ENCODE results near the gene EIF1B. TPM values are rescaled to one million over a fixed set of nuclear protein-coding genes. Genes with fewer than 3 reads are reported as not detected.
A peak's percentile ranks its signal among the peaks of the same experiment; 100 is the strongest.

The EIF1B gene
- total RNA-seq, 1 donor from 2014 or later, result 10.4 TPM

DNA sequence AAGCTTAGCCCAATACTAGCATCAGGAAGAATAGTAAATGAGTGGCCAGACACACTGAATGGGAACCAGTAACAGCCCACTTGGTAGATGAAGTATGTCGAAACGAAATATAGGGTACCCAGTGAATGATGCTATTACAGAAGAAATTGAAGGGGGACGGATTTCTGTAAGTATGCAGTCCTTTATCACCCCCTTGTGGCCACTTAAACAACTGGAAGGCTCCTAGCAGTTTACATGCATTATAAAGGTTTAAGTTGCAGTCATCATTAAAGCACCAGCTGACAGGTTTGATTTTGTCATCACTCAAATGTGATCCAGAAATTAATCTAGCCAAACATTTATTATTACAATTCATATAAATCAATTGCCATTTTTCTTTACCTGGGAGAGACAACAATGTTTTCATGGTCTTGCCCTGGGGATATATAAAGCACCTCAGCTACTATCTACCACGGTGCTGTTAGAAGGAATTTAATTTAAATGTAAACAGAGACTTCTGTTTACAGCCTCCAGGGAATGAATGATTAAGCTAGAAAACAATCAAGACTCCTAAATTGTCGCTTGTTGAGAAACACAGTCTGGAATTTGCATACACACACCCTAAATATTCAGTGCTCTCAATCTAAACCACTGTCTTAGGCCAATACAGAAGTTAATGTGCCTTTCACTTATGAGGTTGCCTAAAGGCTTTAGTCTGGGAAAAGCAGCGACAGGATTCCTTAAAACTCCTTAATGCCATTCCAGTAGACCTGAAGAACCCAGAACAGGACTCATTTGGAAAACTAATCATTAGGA is 7.8 kb downstream of the EIF1B start:
- TF ChIP-seq, protein P1, sequence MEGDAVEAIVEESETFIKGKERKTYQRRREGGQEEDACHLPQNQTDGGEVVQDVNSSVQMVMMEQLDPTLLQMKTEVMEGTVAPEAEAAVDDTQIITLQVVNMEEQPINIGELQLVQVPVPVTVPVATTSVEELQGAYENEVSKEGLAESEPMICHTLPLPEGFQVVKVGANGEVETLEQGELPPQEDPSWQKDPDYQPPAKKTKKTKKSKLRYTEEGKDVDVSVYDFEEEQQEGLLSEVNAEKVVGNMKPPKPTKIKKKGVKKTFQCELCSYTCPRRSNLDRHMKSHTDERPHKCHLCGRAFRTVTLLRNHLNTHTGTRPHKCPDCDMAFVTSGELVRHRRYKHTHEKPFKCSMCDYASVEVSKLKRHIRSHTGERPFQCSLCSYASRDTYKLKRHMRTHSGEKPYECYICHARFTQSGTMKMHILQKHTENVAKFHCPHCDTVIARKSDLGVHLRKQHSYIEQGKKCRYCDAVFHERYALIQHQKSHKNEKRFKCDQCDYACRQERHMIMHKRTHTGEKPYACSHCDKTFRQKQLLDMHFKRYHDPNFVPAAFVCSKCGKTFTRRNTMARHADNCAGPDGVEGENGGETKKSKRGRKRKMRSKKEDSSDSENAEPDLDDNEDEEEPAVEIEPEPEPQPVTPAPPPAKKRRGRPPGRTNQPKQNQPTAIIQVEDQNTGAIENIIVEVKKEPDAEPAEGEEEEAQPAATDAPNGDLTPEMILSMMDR (conservative IDR thresholded peaks at IDR 0.05; ENCODE audit: low read depth, low read length), result peak; percentile 88
- DNase-seq (ENCODE audit: low read depth), result no peak
- no peak overlapping the region for H3K4me3 ChIP-seq (ENCODE audit: low read depth, low read length)

DNA sequence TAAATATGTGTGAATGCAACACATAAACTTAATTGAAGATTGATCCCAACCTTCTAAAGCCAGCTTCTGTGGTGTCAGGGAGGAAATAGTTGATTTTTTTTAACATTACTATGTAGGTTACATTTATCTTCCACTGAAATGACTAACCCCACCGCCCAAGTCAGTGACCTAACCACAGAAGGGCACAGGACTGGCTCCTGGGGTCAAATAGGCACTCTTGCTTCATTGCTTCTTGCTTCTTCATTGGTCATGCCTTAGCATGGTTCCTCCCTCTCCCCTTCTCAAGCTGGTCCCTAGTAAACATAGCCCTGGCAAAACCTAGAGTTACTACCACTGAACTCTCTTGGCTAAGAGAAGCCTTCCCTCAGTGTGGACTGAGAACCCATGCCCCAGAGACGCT is 12.3 kb downstream of the EIF1B start:
- TF ChIP-seq, protein P1 (conservative IDR thresholded peaks at IDR 0.05; ENCODE audit: low read depth, low read length), result no peak
- H3K4me3 ChIP-seq (ENCODE audit: low read depth, low read length), result no peak overlapping the region
- no peak for DNase-seq (ENCODE audit: low read depth)

DNA sequence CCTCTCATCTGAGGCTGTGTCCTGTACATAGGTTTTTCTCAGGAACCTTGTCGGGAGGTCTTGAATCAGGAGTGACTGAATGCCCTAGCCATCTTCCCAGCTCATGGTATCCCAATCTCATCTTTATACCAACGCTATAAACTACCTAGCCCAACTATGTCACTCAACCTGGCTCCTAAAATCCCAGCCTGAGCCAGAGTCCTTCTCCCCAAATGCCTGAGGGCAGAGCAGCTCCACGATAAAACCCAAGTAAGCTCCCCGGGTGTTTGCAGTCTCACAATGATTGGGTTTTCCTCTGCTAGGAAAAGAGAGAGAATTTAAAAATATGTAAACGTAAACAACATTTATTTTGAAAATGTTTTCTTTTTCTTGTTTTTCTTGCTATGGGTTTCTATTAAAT is 14.4 kb downstream of the EIF1B start:
- DNase-seq (ENCODE audit: low read depth), result no peak
- TF ChIP-seq, protein P1 (conservative IDR thresholded peaks at IDR 0.05; ENCODE audit: low read depth, low read length), result no peak
- H3K4me3 ChIP-seq (ENCODE audit: low read depth, low read length), result no peak overlapping the region

- H3K4me3 ChIP-seq (ENCODE audit: low read depth, low read length), result no peak overlapping the region
- no peak for DNase-seq (ENCODE audit: low read depth)
- TF ChIP-seq, protein P1 (conservative IDR thresholded peaks at IDR 0.05; ENCODE audit: low read depth, low read length), result no peak
These were observed 15.1 kb downstream of the EIF1B start for GRCh38 chr3:40324621-40325020.

DNA sequence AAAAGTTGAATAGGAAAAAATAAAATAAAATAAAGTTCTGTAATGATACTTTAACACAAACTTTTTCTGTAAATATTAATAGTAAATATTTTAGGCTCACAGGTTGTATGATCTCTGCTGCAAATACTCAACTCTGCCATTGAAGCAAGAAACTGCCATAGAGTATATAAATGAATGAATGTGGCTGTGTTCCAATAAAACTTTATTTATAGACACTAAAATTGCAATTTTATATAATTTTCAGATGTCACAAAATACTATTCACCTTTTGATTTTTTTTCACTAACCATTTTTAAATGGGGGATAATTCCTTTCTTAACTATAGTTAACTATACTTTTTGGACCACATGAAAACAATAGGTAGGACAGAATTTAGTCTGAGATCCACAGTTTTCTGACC is 16.0 kb downstream of the EIF1B start:
- no peak for DNase-seq (ENCODE audit: low read depth)

DNA sequence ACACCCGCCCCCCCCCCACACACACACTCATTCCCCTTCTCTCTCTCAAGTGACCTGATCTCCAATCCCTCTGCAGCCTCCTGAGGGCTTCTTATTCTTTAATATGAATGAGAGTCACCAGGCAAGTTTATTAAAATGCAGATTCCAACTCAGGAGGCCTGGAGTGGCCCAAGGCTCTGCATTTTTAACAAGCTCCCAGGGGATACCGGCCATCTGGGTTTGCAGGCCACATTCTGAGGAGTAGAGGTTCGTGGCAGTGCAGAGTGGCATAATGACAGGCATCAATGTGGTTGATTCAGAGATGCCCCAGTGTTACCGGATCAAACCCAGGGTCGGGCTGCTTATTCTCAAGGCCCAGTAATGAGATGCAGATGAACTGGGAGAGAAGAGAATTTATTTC is 18.9 kb downstream of the EIF1B start:
- TF ChIP-seq, protein P1 (conservative IDR thresholded peaks at IDR 0.05; ENCODE audit: low read depth, low read length), result no peak
- H3K4me3 ChIP-seq (ENCODE audit: low read depth, low read length), result no peak overlapping the region
- no peak for DNase-seq (ENCODE audit: low read depth)

More for the DNA sequence above, 16.0 kb downstream of the EIF1B start:
- TF ChIP-seq, protein P1 (conservative IDR thresholded peaks at IDR 0.05; ENCODE audit: low read depth, low read length), result no peak
- H3K4me3 ChIP-seq (ENCODE audit: low read depth, low read length), result no peak overlapping the region

GRCh38 chr3:40329071-40329470 is 19.6 kb downstream of the EIF1B start:
- no peak for DNase-seq (ENCODE audit: low read depth)
- TF ChIP-seq, protein P1 (conservative IDR thresholded peaks at IDR 0.05; ENCODE audit: low read depth, low read length), result no peak
- no peak overlapping the region for H3K4me3 ChIP-seq (ENCODE audit: low read depth, low read length)
